ENCODE results near the gene RPL36. TPM values are rescaled to one million over a fixed set of nuclear protein-coding genes. Genes with fewer than 3 reads are reported as not detected.

RPL36 gene
- total and polyA plus RNA-seq, 2 of the 8 experiments (the other 6 are each of a cell fraction or from before 2014, with no cell fraction given) = 951 to 1,075 TPM

DNA sequence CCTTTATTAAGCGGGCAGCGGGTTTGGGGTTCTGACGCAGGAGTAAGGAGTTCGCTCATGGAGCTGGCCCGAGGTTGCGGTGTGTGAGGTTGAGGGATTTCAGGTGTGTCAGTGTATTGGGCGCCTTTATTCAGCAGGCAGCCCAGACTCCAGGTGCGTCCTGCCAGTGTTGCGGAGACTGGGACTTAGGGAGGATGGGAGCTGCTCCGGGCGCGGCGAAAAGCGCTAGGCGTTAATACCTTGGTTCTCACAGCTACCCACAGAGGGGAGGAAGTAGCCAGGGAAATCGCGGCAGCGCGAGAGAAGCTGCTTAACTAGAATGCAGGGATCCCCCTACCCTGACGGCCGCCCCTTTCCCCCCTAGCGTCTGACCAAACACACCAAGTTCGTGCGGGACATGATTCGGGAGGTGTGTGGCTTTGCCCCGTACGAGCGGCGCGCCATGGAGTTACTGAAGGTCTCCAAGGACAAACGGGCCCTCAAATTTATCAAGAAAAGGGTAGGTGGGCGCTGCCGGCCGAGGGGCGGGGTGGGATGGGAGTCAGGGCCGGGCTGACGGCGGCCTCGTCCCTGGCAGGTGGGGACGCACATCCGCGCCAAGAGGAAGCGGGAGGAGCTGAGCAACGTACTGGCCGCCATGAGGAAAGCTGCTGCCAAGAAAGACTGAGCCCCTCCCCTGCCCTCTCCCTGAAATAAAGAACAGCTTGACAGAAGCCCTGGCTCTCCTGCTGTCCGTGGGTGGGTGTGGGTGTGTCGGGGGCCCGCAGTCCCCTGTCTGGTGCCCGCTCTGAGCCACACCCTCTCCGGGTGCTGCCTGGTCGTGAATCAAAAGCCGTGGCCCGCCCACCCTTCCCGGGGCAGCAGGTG is 1.1 kb downstream of the RPL36 start:
- H3K4me3 ChIP-seq (ENCODE audit: extremely low read depth in 1 of 4, insufficient read depth in 2 of 4, low read depth in 3 of 4, low read length in 4 of 4) = peak overlapping the region; percentile 64 to 99 (median 83)
- H2BK120ac ChIP-seq (replicated peaks; ENCODE audit: low read depth, low read length) = no peak overlapping the region
- H3K23ac ChIP-seq (ENCODE audit: insufficient read length) = no peak overlapping the region
- H3K79me1 ChIP-seq (ENCODE audit: low read depth, low read length) = peaks cover 6% of the 10 kb centered on the region
- H3K56ac ChIP-seq (replicated peaks; ENCODE audit: insufficient read length, low read depth, low read length) = peak overlapping the region; percentile 81
- H2AK5ac ChIP-seq (ENCODE audit: low read depth, low read length) = no peak overlapping the region
- peak overlapping the region; percentile 61 to 67 for H3K4me2 ChIP-seq (ENCODE audit: insufficient read depth in 1 of 2, low read depth in 2 of 2, low read length in 2 of 2)
- H3K27ac ChIP-seq (ENCODE audit: low read depth, low read length) = peak overlapping the region; percentile 89; the same call in 1 of the 2 replicates
- peaks cover 34 to 40% of the 10 kb centered on the region in 2 experiments for H4K20me1 ChIP-seq (replicated peaks in 1 of 2; ENCODE audit: control insufficient read depth in 1 of 2, insufficient read depth in 2 of 2, low read length in 2 of 2)
- H4K5ac ChIP-seq (ENCODE audit: insufficient read length, low read depth, low read length) = no peak overlapping the region
- no peak overlapping the region for H3K4ac ChIP-seq (replicated peaks; ENCODE audit: insufficient read length, low read depth, low read length)
- no peak overlapping the region for H2BK20ac ChIP-seq (ENCODE audit: low read length)
- ChIA-PET CTCF (ENCODE audit: partially characterized antibody) (interaction anchor here (0.7 to 4.9 kb wide), 7 partner anchors 8 to 105 kb away, joined by 3 to 26 read pairs (median 8); no protein-coding TSS in a partner anchor), POLR2A (ENCODE audit: partially characterized antibody) (interaction anchor here (0.7 to 15.6 kb wide), 44 partner anchors 8 to 1282 kb away, joined by 3 to 620 read pairs (median 4); partner anchors contain the start of genes CATSPERD, DUS3L, LONP1 and MICOS13)
- no peaks in the 10 kb centered on the region for H3K27me3 ChIP-seq (replicated peaks in 1 of 4; ENCODE audit: control insufficient read depth in 3 of 4, extremely low read depth in 1 of 4, insufficient read depth in 3 of 4, low read length in 3 of 4)
- no peaks in the 10 kb centered on the region for H3K9me3 ChIP-seq (ENCODE audit: insufficient read depth in 2 of 2, low read depth in 1 of 2, low read length in 1 of 2)
- no peak for DNase-seq (ENCODE audit: low read depth in 1 of 2, low spot score in 2 of 2)
- peaks cover 5% of the 10 kb centered on the region; the same call in 1 of the 2 replicates for H3K23me2 ChIP-seq (ENCODE audit: low read depth, low read length)
- H3K14ac ChIP-seq (ENCODE audit: insufficient read length) = no peak overlapping the region
- peaks cover 28 to 52% (median 47%) of the 10 kb centered on the region in 4 experiments for H3K36me3 ChIP-seq (ENCODE audit: control insufficient read depth in 2 of 4, insufficient read depth in 4 of 4, low read length in 3 of 4)
- no peak overlapping the region for H2AFZ ChIP-seq (ENCODE audit: low read length)
- H2BK15ac ChIP-seq (ENCODE audit: low read length) = no peak overlapping the region
- H3K79me2 ChIP-seq (ENCODE audit: control insufficient read depth in 1 of 2, insufficient read depth in 2 of 2, low read length in 2 of 2) = peaks cover 10 to 39% of the 10 kb centered on the region in 2 experiments
- WGBS, 2 experiments (ENCODE audit: extremely low coverage in 1 of 2, insufficient coverage in 1 of 2, insufficient read length in 1 of 2, insufficient replicate concordance in 2 of 2, low coverage in 1 of 2, low lambda C conversion rate in 2 of 2, missing lambda C conversion rate in 1 of 2) = 10% methylated on average over 31 of the region's 54 CpGs; no CpG with 5 or more reads in 1 of the 2 experiments
- H3K4me1 ChIP-seq (replicated peaks in 1 of 4; ENCODE audit: control insufficient read depth in 3 of 4, insufficient read depth in 4 of 4, low read length in 3 of 4) = peaks cover 0 to 4% (median 1%) of the 10 kb centered on the region in 4 experiments; a peak in 3 of 7 replicates
- peak overlapping the region; percentile 83 to 100 (median 96) for H3K9ac ChIP-seq (replicated peaks in 1 of 4; ENCODE audit: extremely low read depth in 1 of 4, low read depth in 3 of 4, low read length in 3 of 4)
- H4K8ac ChIP-seq (ENCODE audit: extremely low read depth, insufficient read depth, low read length) = peak overlapping the region; percentile 98; the same call in 1 of the 2 replicates
- no peak overlapping the region for H2BK12ac ChIP-seq (ENCODE audit: low read depth, low read length)
- no peak overlapping the region for H4K91ac ChIP-seq (replicated peaks; ENCODE audit: insufficient read length, low read length)
- no peak overlapping the region; the same call in 1 of the 2 replicates for H3K18ac ChIP-seq (ENCODE audit: extremely low read depth, low read length)
- peak overlapping the region; percentile 97; the same call in 1 of the 2 replicates for H2BK5ac ChIP-seq (ENCODE audit: low read depth, low read length)
- FAIRE-seq = no peak
- TF ChIP-seq CREB1 (IDR thresholded peaks at IDR 0.05) (0 out of 2 replicates have a peak, but pooled peaks have one; percentile 6), FOSL1 (IDR thresholded peaks at IDR 0.05; ENCODE audit: insufficient read depth, low read depth, low read length) (no peak), SIN3A (conservative IDR thresholded peaks at IDR 0.05 in 1 of 2, IDR thresholded peaks at IDR 0.05 in 1 of 2; ENCODE audit: low read depth in 1 of 2, low read length in 2 of 2) (peak in 1 of 2 experiments; percentile 1; a peak in 1 of 4 replicates), RBBP5 (IDR thresholded peaks at IDR 0.05; ENCODE audit: borderline replicate concordance, low read depth, low read length) (no peak), CHD1 (IDR thresholded peaks at IDR 0.05; ENCODE audit: low read depth, low read length) (no peak), POLR2AphosphoS5 (IDR thresholded peaks at IDR 0.05; ENCODE audit: low read depth, low read length) (peak; percentile 47), SIX5 (IDR thresholded peaks at IDR 0.05; ENCODE audit: low read depth, low read length) (no peak), CHD2 (IDR thresholded peaks at IDR 0.05; ENCODE audit: low read length) (0 out of 2 replicates have a peak, but pooled peaks have one; percentile 1), GABPA (IDR thresholded peaks at IDR 0.05; ENCODE audit: borderline replicate concordance, insufficient read depth, low read length) (no peak), SAP30 (IDR thresholded peaks at IDR 0.05; ENCODE audit: insufficient read depth, insufficient replicate concordance, low read length) (peak; percentile 2), NRF1 (IDR thresholded peaks at IDR 0.05; ENCODE audit: low read depth, low read length) (no peak)
